Activated CD8-positive, alpha-beta memory T cell treated with anti-CD3 and anti-CD28 coated beads for 4 hours (primary cell): Measurements from ENCODE around the gene CHMP1A.
"Not testable (repeated sequence)": the region's sequence is repeated elsewhere in the genome, so short reads cannot be mapped to it uniquely, and the experiment has no call there.

Experiments
- DNase-seq, 2 donors: peaks; one replicate each; pipeline ENCODE4 v3.0.0-alpha.2; 2020; ENCODE audit warnings: low read depth in 2 of 2

CHMP1A gene

DNA sequence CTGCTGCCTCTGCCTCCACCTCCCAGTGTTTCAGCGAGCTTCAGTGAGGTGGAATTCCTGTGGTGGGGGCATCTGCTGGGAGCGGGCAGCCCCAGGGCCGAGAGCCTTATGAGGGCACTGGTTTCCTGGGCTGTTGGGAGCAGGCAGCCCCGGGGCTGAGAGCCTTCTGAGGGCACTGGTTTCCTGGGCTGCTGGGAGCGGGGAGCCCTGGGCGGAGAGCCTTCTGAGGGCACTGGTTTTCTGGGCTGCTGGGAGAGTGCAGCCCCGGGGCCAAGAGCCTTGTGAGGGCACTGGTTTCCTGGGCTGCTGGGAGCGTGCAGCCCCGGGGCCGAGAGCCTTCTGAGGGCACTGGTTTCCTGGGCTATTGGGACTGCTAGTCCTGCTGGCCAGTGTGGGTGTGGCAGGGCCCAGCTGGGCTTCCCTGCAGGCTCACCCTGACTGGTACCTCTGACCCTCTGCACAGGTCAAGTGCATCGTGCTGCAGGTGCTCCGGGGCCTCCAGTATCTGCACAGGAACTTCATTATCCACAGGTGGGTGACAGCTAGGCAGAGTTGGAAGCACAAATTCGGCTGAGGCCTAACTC, 34.6 kb upstream of the CHMP1A start:
- no peak for DNase-seq

DNA sequence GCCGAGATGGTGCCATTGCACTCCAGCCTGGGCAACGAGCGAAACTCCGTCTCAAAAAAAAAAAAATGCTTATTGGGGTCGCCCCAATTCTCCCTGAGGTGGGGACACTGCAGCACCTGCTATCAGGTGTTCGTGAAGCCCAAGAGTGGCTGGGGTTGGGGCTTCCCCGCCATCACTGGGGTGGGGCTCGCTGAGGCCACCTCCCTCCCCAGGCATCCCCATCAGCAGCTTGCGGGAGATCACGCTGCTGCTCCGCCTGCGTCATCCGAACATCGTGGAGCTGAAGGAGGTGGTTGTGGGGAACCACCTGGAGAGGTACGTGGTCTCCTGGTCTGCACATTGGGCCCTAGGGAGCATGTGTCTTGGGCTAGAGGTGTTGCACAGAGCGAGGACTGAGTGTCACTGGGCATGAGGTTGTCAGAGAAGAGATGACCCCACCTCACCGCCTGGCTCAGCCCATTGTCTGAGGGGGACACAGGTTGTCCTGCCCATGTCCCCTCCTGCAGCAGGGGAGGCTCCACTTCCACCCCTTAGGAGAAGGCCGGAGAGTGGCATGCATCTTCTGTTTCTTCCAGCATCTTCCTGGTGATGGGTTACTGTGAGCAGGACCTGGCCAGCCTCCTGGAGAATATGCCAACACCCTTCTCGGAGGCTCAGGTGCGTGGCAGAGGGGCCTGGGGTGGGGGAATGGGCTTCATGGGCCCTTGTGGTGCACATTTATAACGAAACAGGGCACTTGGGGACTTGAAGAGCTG, 33.9 kb upstream of the CHMP1A start:
- DNase-seq: no peak

DNA sequence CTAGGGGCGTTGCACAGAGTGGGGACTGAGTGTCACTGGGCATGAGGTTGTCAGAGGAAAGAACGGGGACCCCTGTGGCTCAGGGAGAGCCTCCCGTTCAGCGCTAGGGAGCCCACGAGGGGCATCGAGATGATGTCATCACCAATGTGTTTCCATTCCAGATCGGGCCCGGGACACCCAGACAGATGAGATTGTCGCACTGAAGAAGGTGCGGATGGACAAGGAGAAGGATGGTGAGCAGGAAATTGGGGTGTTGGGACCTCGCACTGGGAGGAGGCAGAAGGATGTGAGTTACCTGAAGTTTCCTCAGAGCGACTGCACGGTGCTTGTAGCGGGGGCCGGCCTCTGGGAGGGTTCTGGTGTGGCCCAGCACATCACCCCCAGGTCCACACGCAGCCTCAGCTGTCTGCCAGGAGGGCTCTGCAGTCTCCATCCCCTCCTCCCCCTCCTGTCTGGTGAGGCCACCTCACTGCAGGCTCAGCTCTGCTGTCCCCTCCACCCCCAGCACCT, 32.9 kb upstream of the CHMP1A start:
- no peak for DNase-seq

DNA sequence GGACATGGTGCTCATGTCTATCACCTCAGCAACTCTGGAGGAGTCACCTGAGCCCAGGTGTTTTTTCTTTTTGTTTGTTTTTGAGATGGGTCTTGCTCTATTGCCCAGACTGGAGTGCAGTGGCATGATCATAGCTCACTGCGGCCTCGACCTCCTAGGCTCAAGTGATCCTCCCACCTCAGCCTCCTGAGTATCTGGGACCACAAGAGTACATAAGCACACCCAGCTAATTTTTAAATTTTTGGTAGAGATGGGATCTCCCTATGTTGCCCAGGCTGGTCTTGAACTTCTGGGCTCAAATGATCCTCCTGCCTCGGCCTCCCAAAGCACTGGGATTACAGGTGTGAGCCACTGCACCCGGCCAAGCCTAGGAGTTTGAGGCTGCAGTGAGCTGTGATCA, 32.1 kb upstream of the CHMP1A start:
- not testable (repeated sequence) for DNase-seq

DNA sequence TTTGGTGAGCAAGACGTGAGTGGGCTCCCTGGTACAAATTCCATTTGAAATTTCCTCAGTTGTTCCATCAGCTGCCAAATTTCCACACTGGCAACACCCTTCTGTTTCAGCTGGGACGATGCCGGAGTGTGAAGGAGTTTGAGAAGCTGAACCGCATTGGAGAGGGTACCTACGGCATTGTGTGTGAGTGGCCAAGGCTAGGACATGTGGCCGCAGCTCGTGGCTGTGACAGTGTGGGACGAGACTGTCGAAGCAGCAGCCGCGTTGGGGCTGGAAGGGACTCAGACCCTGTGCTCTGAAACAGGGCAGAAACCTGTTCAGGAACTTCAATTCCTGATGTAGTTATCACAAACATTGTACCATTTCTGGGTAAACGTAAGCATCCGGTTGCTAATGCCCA, 31.6 kb upstream of the CHMP1A start:
- no peak for DNase-seq

DNA sequence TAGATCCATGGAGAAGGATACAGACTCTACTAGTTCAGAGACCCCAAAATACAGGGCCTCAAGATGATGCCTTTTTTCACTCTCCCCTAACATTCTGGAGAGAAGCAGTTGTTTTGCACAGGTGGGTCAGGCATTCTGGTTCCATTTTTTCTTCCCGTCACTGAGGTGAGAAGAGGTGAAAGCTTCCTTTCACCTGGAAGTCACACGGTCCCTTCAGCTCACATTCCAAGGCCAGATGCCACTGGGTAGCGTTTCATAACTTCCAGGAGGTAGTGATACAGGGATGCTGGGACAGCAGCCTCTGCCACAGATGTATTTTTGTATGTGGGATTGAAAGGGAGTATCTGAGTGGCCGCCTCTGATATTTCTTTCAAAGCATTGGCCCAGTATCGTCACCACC, 30.9 kb upstream of the CHMP1A start:
- no peak for DNase-seq

DNA sequence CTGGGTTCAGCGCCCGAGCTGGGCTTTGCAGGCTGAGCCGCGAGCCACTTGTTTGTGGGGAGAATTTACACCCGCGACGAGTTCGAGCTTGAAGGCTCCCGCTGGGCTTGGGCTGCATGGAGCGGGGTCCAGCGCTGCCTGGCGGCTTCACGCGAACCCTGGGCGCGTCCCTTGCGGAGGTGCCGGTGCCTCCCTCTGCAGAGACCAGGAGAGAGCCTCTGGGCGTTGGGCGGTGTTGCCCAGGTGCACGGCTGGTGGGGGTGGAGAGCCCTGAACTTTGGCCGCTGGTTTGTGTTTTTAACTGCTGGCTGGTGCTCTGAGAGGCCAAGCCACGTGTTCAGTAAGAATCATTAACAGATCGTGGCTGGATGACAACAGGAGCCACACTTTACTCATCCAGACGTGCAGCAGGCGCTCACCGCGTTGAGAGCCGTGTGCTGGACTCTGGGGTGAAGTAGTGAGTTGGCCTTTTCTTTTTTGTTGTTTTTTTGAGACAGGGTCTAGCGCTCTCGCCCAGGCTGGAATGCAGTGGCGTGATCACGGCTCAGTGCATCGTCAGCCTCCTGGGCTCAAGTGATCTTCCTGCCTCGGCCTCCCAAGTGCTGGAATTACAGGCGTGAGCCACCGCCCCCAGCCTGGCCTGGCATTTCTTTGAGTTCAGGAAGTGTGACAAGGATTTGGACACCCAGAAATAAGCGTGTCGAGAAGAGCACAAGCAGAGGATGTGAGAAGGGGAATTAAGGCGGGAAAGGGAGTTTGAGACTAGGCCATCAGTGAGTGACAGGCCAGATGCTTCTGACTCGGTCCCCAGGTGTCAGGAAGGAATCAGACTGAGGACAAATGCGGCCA, 29.8 kb upstream of the CHMP1A start:
- DNase-seq: no peak

DNA sequence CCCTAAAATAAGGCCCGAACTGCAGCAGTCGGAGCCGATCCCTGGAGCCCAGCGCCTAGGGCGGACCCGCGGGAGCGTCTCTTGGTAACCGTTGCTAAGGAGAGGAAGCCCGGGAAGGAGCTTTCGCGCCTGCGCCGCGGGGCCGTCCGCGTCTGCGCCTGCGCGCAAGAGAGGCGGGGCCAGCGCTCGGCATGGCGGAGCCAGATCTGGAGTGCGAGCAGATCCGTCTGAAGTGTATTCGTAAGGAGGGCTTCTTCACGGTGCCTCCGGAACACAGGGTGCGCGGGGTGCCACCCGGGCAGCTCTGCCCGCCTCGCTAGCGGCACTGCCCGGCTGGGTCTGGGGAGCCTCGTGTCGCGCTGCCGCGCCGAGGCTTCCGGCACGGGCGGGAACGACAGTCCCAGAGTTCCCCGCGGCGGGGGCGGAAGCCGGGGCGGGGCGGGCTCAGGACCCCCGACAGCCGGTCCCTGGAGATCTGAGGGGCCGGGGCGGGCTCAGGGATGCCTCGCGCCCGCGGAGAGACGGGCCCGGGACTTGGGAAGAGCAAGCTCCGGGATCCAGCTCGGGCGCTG, 29.1 kb upstream of the CHMP1A start, which contains the start of gene CDK10:
TSS of gene CDK10 (plus strand) at position 170 of the 572 bp plus-strand sequence. CDS start at position 192, 22 bp downstream.
- DNase-seq: peak; percentile 75 to 81

DNA sequence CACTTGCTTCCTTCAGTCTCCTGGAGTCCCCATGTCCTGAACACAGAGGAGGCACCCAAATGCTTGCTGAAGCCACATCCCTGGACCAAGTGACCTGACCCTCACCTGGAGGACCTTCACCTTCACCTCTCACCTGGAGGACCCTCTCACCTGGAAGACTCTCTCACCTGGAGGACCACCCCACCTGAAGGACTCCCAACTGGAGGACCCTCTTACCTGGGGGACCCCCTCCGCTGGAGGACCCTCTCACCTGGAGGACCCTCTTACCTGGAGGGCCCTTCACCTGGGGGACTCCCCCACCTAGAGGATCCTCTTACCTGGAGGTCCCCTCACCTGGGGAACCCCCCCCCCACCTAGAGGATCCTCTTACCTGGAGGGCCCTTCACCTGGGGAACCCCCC, 28.4 kb upstream of the CHMP1A start:
- no peak for DNase-seq

DNA sequence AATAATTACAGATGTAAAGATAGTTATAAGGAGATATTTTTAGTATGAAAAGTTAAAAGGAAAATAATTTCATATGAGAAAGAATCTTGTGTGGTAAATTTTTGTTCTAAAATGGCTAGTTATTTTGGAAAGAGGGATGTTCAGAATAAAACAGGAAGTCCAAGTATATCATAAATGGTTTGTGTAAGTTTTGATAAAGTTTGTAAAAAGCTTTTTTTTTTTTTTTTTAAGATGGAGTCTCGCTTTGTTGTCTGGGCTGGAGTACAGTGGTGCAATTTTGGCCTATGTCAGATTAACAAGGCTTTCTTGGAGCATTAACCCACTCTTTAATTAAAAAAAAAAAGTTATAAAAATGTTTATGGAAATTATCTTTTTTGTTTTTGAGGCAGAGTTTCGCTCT, 20.8 kb upstream of the CHMP1A start:
- no peak for DNase-seq

DNA sequence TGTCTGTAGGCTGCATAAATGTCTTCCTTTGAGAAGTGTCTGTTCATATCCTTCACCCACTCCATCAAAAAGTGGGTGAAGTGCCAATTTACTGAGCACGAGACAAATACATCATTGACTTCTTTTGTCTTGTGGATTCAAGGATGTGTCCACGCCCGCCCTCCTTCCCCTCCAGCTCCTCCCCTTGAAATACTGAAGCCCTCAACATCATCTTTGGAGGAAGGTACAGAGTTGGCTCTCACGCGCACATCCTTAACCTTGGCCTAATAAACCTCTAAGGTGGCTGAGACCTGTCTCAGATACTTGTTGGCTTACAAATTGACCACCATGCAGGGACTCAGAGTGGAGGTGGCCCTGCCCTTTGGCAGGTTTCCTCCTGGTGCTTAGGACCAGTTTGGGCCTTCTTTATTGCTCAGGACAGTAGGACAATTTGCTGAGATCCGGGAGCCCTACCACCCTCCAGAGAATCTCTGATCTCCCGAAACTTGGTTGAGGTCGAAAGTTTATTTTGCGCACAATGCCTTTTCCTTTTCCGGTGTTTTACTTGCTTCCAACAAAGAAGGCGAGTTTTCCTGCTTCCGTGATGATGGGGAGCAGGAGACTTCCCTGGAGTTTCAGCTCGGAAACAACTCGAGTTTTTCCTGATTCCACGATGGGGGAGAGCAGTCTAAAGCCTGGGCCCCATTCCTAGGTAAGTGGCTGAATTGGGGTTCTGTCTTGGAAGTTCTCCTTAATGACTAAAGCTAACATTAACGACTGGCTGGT, 14.9 kb upstream of the CHMP1A start:
- DNase-seq: no peak

DNA sequence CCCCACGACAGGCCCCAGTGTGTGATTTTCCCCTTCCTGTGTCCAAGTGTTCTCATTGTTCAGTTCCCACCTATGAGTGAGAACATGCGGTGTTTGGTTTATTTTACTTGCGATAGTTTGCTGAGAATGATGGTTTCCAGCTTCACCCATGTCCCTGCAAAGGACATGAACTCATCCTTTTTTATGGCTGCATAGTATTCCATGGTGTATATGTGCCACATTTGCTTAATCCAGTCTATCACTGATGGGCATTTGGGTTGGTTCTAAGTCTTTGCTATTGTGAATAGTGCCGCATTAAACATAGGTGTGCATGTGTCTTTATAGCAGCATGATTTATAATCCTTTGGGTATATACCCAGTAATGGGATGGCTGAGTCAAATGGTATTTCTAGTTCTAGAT, 14.1 kb upstream of the CHMP1A start:
- not testable (repeated sequence) for DNase-seq

DNA sequence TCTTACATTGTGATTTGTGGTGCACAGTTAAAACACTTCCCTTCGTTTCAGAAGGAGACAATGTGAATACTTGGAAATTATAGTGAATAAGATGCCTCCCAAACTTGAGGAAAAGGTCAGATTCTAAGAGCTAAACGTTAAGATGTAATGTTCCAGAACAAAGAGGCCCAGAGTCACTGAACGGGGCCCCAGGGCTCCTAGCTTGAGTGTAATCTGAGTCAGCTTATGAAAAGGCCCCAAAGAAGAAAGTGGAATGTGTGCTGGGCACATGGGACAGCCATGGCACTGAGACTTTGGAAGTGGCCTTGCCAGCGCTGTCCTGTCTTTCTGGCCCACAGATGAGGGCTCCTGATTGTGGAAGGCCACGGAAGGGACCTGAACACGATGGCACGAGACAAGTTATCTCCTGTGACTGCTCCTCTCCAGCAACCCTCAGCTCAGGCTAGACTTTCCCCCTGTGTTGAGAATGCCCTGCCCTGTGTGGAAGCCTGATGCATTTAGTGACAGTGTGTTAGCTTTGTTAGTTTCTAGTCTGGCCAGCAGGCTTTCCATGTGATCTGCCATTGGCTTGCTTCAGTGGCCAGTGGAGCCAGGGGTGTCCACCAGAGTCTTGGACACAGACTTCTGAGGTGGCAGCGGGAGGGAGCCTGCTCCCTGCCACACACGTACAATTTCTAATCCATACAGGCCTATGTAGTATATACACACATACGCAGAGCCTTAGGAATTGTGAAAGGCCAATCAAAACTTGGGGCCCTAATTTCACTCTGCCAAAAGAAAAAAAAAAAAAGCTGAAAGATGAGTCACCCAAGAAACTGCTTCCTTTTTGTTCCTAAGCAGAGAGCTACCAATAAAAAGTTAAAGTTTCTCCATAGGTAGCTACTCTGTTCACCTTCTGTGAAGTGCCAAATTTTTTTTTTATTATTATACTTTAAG, 13.3 kb upstream of the CHMP1A start:
- DNase-seq: no peak

DNA sequence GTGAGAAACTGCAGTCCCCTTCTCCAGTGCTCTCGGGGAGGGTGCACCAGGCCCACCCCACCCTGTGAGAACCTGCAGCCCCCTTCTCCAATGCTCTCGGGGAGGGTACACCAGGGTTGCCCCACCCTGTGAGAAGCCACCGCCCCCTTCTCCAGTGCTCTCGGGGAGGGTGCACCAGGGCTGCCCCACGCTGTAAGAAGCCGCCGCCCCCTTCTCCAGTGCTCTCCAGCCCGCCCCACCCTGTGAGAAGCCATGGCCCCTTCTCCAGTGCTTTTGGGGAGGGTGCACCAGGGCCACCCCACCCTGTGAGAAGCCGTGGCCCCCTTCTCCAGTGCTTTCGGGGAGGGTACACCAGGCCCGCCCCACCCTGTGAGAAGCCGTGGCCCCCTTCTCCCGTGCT, 12.2 kb upstream of the CHMP1A start:
- DNase-seq: no peak

DNA sequence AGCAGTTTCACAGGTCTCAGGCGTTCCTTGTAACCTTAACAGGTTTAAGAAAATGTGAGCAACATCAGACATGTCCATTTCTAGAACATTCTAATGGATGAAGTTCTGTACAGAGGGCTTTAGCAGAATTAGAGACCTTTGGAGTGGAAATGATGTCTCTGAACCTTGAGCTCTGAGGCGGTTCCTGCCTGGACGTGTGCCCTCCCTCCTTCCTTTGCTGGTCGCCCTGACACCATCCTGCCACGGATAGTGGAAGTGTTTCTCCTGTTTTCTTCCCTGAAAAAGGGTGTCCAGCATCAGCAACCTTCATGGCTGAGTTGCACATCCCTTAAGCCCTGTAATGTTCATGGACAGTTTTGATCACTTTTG, 11.3 kb upstream of the CHMP1A start:
- DNase-seq: no peak

DNA sequence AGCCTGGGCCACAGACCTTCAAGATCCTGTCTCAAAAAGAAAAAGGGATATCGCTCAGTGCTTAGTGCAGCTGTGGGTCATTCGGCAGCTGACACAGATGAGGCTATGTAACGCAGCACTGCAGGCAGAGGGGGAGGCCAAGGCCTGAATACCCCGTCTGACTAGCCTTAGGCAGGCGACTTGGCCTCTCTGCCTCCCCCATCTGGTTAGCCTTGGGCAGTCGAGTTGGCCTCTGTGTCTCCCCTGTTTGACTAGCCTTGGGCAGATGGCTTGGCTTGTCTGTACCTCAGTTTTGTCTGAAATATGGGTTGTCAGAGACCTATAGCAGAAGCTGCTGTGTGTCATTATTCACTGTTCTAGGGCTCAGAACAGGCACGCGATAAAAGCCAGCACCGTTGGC, 10.1 kb upstream of the CHMP1A start:
- no peak for DNase-seq

DNA sequence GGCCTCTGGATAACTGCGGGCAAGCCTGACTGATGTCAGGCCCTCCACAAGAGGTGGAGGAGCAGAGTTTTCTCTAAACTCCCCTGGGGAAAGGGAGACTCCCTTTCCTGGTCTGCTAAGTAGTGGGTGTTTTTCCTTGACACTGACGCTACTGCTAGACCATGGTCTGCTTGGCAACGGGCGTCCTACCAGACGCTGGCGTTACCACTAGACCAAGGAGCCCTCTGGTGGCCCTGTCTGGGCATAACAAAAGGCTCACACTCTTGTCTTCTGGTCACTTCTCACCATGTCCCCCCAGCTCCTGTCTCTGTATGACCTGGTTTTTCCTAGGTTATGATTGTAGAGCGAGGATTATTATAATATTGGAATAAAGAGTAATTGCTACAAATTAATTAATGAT, 9.5 kb upstream of the CHMP1A start:
- not testable (repeated sequence) for DNase-seq

DNA sequence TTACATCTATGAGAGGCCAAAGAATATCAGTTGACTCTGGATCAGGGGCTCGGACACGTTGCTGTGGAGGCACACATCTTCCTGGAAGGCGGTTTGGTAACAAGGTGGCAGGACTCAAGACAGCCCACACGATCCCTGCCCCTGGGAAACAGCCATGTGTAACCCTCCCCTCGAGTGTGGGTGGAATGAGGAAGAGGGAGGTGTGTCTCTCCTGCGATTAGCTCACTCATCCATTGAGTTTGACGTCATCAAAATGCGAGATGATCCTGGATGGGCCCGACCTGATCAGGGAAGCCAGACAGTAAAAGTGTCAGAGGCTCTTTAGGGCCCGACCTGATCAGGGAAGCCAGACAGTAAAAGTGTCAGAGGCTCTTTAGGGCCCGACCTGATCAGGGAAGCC, 6.7 kb upstream of the CHMP1A start:
- DNase-seq: not testable (repeated sequence)

DNA sequence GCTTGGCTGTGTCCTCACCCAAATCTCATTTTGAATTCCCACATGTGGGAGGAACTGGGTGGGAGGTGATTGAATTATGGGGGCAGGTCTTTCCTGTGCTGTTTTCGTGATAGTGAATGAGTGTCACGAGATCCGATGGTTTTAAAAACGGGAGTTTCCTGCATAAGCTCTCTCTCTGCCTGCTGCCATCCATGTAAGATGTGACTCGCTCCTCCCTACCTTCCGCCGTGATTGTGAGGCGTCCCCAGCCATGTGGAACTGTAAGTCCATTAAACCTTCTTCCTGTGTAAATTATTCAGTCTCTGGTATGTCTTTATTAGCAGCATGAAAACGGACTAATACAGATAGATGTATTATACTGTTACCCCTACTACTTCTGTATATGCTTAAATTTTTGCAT, 3.7 kb upstream of the CHMP1A start:
- DNase-seq: no peak

DNA sequence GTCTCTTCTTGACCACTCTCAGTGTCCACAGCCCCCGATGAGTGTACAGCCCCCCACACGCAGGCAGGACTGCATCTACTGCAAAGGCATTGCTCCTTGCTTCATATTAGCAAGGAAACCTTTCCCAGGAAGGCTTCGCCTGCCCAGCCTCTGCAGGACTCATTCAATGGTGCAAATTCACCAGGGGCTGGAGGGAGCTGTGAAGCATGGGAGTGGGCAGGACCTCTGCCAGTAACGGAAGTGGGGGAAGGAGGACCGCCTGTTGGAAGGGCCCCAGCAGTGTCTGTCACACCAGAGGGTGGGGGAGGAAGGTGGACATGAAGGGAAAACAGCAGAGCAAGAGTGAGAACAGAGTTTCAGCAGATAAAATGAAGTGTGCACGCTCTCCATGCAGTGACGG, 2.6 kb upstream of the CHMP1A start:
- no peak for DNase-seq
